Prostate gland (tissue), 2 donors: ENCODE results near the gene HYAL2.

Source experiments
- CTCF ChIP-seq, 4 experiments: fragments of 200-600 bp in 2 of 4; fragments of 450-650 bp in 2 of 4; sonication (generic) in 2 of 4; IDR thresholded peaks; 1 replicate in 3 of 4; 2 replicates in 1 of 4; pipeline ENCODE4 v1.5.1; 2016 to 2019; ENCODE audit warnings: antibody characterized with exemption in 4 of 4, mild to moderate bottlenecking in 2 of 4, moderate library complexity in 2 of 4
- POLR2A ChIP-seq: fragments of 450-650 bp; IDR thresholded peaks from one replicate; pipeline ENCODE4 v1.6.1; 2016; ENCODE audit warnings: antibody characterized with exemption, mild to moderate bottlenecking

DNA sequence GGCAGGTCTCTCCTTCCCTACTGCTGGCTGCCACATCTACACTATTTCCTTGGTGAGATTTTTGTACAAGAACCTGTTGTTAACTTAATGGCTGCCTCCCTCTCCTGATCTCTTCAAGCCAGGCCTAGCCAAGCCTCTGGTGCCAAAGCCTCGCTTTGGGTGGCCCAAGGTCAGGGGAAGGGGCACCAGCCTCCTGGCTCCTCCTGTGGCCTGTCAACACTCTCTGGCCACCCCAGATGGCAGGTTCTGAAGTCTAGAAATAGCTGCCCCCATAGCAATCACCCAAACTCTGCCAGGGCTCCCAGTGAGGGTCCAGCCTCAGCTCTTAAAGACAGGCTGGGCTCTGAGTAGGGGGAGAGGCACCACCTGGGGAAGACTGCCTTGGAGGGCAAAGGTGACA lies 35.3 kb downstream of the HYAL2 start:
- TF ChIP-seq POLR2A (no peak), CTCF (IDR thresholded peaks at IDR 0.05) (no peak)
